GM21367 (cell line): ENCODE data around the gene EDNRA.

Experiments
- ATAC-seq: cut with Tn5 transposase; IDR thresholded peaks from one replicate; pipeline ENCODE4 v1.9.1; 2021; ENCODE audit not compliant: unreplicated experiment

Gene EDNRA

DNA sequence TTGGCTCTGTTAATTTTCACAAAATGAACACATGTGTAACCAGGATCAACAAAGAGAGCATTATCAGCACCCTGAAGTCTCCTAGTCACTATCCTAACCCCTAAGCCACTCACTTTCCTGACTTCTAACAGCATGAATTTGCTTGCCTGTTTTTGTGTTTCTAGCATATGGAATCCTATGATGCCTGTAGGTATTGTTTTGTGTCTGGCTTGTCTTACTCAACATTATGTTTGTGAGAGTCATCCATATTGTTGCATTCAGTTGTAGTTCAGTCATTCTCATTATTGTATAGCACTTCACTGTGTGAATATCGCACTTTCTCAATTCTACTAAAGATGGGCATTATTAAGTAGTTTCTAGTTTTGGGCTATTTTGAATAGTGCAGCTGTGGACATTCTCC is 15.6 kb downstream of the EDNRA start:
- no peak for ATAC-seq

DNA sequence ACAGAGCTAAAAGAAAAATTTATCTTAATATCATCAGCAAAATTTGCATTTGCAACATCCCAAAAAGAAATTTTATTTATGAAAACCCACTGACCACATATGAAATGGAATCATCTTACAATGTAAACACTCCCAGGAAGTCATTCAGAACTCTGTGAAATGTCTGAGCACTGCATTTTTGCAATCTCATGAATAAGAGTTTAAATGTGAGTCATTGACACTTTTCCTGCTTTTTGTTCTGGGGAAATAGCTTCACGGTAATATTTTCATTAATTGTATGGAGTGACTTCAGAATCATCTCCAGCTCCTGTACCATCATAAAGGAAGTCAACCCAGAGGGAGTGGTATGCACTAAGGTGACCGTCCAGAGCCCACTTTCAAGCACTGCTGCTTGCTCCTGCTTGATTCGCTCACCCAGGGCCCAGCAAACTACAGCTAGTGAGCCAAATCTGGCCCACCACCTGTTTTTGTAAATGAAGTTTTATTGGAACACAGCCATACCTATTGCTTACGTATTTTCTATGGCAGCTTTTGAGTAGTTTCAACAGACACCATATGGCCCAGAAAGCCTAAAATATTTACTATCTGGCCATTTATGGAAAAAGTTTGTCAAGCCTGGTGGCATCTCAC is 17.2 kb downstream of the EDNRA start:
- ATAC-seq = no peak

DNA sequence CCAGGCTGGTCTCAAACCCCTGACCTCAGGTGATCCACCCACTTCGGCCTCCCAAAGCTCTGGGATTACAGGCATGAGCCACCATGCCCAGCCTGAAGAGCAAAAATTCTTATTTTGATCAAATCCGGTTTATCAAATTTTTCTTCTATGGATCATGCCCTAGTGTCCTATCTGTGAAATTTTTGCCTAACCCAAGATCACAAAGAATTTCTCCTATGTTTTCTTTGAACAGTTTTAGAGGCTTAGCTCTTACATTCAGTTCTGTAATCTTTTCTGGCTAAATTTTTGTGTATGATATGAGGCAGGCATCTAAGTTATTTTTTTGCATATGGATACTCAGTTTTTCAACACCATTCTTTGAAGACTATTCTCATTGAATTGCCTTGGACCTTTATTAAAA is 27.4 kb downstream of the EDNRA start:
- ATAC-seq = no peak

DNA sequence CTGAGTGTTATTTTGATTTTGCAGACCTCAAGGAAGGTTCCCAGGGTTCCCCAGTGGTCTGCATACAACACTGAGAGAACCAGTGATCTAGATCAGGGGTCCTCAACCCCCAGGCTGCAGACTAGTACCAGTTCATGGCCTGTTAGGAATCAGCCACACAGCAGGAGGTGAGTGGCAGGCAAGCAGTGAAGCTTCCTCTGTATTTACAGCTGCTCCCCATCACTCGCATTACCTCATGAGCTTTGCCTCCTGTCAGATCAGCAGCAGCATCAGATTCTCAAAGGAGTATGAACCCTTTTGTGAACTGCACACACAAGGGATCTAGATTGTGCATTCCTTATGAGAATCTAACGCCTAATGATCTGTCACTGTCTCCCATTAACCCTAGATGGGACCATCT is 28.5 kb downstream of the EDNRA start:
- ATAC-seq = no peak

DNA sequence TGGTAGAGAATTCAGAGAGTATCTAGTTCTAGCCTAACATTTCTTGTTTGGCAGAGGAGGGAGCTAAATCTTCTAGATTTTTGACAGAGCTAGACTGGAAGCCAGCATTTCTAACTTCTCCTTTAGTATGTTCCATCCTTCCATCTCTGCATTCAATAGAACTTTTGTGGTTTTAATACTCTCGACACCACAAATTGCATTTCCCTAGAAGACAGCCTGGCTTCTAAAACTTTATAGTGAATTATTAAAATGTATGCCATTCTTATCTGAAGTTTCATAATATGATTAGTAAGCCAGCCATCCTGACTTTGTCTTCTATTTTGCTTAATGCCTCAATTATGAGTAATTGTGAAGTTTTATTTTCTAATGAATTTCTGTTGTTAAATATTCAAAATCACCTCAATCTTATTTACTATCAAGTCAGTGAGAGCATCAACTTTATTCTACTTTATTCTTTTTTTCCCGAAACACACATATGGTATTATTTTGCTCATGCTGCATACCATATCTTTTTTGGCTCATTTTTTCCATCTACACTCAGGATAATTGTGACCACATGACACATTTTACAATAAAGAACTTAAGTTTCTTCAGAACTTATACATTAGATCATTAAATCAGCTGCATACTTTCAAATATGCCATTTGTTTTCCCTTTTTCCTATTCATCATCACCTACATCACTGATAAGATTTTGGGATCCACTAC is 30.2 kb downstream of the EDNRA start:
- no peak for ATAC-seq

DNA sequence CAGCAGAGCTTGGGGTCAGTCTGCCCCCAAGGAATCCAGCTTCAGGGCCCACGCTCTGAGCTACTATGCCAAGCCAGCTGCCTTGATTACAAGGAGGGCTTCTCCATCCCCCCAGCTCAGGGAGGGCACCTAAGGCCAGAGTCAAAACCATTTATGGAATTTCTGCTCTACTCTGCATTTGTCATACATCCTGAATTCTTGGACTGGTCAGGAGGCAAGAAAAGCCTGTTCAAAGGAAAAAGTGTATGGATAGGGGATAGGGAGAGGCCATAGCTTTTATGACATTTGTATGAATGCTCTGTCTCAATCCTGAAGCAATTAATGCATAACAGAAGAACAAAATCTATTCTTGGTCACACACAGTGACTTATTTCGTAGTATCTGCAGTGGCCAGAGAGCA is 32.2 kb downstream of the EDNRA start:
- ATAC-seq = no peak

DNA sequence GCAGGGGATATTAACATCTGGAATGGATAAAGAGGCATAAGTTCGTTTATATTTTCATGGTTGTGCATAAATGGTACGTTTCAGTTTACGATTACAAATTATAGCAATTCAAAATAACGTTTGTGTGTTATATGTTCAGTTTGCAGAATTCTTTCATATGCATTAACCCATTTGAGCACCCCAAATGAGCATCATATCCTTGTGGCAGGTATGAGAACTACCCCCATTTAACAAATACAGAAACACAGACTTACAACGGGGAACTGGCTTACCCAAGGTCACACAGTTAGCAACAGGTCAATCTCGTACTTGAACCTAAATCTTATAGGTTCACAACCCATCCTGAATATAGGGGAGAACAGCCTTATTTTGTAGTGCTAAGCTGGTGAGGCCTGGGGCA is 33.1 kb downstream of the EDNRA start:
- ATAC-seq = no peak

DNA sequence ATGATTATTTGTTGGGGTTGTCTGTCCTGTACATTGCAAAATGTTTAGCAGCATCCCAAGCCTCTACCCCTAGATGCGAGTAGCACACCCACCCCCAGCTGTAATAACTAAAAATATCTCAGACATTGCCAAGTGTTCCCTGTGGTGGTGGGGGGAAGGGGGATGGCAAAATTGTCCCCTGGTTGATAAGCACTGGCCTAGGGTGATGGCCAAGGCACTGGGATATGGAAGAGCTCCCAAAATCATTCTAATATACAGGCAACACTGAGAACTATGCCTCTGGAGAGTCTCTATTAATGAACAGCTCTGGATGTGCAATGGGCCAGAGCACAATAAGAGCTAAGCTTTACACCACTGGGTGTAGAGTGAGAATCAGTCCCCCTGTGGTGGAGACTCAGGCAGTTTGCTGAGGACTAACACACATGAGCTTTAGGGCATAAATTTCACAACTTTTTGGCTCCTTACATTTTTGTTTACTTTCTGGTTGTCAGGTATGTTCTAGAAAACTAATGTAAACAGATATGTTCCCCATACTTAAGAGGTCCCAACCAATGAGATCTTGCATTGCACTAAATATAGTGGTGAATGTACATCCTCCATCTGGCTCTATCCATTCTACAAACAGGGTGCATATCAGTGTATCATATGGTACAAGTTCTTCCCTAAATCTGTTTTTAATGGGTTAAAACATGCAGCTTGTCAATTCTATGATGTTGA is 34.5 kb downstream of the EDNRA start:
- ATAC-seq = no peak

DNA sequence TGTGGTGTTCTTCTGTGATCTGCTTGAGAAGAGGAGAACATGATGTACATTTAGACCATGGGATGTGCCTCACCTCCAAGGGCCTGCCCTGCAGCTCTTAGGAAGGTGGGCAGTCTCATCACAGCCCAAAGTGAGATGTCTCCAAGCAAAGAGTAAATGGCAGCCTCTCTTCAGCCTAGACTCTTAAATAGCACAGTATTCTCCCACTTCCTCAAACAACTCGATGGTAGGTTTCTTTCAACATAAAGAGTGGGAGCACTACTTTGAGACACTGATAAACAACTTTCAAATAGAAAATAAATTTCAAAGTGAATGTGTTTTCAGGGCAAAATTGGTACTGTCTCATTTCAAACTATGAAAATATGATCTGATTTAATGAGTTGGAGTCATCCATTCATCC is 35.2 kb downstream of the EDNRA start:
- no peak for ATAC-seq

DNA sequence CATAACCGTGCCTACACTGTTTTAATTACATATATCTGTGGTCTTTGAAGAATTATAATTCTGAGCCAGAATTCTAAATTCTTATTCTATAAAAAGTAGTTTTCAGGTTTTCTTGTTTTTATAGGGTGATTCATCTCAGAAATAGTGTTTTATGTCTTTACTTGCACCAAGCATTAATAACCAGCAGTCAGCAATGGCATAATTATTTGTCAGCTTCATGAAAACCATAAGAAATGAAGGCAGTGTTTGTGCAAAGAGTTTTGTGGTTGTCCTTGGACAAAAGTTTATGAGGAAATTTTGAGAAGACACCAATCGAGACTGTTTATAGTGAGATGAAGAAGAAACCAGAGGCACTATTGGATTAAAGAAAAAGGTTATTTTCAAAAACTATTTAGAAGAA is 37.2 kb downstream of the EDNRA start:
- no peak for ATAC-seq

DNA sequence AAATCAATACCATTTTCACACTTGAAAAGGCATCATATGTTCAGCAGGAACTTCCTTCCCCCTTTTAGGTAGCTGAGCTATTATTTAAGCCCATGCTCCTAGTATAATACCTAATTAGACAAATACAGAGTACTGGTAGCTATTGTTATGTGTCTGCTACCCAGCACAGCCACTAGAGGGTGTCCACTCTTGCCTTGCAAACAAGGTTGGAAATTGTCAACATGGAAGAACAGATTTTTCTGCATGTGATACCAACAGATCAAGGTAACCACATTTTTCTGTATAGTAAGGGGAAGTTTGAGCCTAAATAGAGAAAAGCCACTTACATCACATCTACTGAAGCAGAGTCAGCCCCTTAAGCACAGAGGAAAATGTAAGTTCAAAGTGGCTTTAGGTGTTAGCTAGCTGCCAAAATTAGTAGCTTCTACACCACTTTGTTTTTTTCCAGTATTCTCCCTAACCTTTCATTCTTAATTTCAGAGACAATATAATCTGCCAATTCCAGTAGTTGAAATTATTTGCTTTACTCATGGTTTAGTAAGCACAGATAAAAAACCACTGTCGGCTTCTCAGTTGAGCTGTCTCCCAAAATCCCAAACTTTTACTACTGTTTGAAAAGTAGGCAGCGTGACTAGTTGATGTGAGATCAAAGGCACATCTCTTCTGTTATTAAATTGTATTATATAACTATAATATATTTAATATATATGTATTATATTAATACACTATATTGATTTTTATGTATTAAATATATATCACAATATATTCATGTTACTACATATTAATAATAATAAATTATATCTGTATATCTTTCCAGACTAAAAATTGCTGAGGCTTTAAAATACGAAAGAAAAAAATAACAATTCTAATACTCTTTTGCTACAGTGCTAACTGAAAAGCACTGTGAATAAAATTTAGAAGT is 38.2 kb downstream of the EDNRA start:
- peak; percentile 98 for ATAC-seq

DNA sequence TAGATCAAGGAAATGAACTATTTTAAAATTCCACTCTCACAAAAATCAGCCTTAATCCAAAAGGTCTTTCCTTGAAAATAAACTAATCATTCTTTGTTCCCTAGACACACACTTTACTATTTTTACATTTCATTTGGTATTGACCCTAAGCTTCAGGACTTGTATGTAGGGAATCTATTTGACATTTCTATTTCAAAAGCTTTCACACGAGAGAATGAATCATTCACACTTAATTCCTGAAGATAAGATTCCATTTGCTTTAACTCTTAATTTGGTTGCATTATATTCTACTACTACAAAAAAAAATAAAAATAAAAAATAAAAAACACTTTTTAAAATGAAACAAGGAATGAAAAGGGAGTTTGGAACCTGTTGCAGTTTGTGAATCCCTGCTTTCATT is 43.7 kb downstream of the EDNRA start:
- ATAC-seq = no peak

DNA sequence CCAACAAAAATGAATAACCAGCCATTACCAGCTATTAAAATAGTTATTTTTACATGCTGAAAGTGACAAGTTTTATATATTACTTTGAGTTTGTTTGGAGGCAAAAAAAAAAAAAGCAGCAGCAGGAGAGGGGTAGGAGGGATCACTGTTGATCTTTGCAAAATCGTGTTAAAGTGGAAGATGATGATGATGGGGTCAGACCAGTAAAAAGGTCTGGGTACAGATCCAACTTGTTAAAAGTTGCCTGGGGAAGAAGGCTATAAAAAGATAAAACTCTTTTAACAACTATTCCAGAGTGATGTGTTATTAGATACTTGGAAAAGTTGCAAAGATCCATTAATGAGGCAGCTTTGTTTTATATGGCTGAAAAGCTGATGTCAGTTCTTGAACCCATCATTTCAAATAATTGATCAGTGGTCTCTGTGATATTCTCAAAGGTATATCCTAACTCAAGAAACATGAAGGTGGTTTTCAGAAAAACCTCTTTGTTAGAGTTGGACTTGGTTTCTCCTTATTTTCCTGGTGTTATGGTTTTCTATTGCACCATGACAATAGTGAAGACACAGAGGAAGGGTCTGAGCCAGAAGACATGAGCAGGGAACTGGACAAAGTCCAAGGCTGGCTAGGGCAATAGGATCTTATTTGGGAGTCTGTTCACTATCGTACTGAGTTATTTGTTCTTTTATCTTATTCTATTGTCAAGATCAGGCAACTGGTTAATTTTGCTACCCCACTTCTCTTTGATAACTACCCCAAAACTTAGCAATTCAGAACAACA is 44.8 kb downstream of the EDNRA start:
- no peak for ATAC-seq

DNA sequence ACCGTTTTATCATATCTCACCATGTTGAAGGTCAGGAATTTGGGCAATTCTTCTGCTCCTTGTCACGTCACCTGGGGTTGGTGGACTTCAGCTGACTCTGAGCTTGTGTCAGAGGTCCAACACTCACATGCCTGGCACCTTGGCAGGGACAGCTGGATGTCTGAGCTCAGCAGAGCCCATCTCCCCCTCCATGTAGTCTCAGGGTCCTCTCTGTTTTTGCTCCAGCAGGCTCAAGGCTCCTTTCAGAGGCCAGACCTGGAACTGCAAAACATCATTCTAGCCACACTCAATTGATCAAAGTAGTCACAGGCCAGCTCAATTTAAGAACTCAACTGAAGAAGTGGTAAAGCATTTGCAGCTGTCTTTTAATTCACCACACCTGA is 45.4 kb downstream of the EDNRA start:
- ATAC-seq = no peak

DNA sequence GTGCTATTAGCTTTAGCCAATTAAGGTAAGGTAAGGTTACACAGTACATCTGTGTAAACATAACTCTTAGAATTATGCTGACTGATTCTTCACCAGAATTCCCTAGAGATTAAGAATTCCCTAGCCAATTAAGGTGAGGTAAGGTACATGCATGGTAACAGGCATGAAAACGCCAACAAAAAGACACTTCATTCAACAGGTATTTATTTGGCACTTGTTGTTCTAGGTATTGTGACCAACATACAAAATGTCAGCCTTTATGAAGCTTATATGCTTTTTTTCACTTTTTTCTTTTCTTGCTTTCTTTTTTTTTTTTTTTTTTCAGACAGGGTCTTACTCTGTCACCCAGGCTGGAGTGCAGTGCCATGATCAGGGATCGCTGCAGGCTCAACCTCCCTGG is 47.2 kb downstream of the EDNRA start:
- ATAC-seq = no peak

DNA sequence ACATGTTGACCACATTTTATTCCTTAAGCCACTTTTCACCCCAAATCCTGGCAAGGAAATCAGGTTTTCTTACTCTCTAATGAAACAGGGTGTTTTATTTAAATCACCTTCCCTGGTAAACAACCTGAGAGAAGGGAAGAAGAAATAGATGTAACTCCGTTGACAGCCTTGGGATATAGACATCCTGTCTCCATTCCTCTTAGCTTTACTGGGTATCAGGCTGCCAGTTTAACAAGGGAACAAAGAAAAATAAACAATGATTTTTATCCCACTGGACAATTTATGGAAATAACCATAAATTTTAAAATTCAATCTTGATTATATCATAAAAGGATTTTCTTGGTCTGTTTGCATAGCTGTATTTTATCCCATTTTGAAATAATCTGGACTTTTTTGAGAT is 49.2 kb downstream of the EDNRA start:
- ATAC-seq = no peak

DNA sequence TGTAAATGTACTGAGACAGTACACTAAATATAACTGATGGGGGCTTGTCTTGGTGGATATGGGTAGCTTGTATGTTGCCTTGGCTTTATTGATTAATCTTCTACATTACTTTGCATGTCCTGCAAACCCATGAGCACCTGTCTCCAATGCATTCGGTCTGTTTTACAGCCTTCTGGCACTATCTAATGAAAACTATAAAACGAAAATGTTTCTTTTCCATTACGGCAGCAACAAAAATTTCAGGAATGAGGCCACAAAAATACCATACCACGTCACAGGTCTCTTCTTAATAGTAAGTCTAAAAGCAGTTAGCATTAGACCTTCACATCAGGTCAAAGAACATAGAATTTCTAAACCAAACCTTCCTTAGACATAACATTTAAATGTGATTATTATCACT is 49.8 kb downstream of the EDNRA start:
- ATAC-seq = no peak

DNA sequence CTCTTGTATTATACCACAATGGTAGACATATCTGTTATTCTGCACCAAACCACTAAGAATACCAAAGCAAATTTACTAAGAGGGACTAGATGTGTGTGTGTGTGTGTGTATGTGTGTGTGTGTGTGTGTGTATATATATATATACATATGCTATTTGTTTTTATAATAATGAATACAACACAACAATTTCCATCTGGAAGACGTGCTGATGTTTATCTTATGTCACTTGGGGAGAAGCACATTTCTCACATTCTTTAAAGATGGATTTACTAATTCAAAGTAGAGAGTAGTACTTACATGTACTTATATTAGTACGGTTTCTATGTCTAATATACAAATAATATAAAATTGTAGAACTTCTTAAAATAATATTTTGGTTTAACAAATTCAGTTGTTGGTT is 52.0 kb downstream of the EDNRA start:
- ATAC-seq = no peak

DNA sequence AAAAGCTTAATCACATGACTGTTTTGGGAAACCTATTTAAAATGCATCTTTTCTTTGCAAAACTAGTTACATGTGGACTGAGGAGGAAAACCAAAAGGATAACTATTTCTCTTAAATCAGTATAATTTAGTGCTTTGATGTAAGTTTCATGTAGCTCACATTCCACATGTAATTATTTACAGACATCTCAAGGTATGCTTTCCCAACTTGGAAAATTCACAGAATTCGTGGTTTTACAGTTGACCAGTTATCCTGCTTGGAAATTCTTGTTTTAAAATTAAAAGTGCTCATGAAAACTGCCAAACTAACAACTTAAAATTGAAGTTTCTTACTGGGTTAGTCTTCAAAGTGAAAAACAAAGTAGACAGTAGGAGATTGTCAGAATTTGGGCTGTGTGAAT is 52.4 kb downstream of the EDNRA start:
- no peak for ATAC-seq

DNA sequence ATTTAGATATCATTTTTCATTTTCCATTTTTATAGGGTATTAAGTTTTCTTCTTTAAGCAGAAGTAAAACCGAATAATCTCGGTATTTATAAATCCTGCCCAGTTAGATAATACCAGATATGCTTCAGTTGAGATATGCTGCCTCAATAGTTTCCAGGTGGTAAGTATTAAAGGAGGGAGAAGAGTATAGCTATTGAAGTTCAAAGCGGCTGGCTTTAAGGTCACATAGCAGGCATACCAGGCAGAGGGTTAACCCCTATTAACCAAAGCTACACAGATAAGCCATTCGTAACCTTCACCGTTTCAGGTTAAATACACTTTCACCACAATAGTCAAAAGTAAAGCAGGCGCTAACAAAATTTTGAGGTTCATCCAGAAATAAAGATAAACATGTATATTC is 54.2 kb downstream of the EDNRA start:
- ATAC-seq = no peak

DNA sequence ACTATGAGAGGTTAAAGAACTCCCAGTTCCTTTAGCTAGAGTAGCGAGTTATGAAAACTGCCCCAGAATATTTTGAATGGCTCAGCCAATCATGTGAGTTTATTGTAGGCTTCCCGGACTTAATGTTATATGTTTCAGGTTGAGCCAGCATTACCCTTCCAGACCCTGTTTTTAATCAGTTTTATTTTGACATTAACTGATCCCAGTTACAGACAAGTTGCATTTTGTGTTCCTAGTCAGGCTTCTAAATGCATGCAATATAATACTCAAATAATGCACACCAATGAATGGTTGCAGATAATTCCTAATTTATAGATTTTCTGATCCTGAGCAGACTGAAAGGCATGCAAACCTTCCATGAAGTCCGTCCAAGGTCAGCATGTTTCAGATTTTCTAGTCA is 57.8 kb downstream of the EDNRA start:
- ATAC-seq = no peak
